ENCODE data around the gene RPS27A. TPM values are rescaled to one million over a fixed set of nuclear protein-coding genes. Genes with fewer than 3 reads are reported as not detected.
A peak's percentile ranks its signal among the peaks of the same experiment; 100 is the strongest.

Gene RPS27A
- total RNA-seq, 1 experiment from 2014 or later, result 1,330 TPM

- Histone ChIP-seq H3K9me3 (ENCODE audit: low read length) (no peaks in the 10 kb centered on the region), H2AFZ (ENCODE audit: low read length) (no peak overlapping the region), H3K79me2 (ENCODE audit: low read length) (no peaks in the 10 kb centered on the region), H3K27me3 (ENCODE audit: low read length) (no peaks in the 10 kb centered on the region), H3F3A (ENCODE audit: low read length, unreplicated experiment) (no peaks in the 10 kb centered on the region), H3K36me3 (ENCODE audit: low read depth, low read length) (no peaks in the 10 kb centered on the region; the same call in 1 of the 2 replicates), H3K4me3 (ENCODE audit: low read length) (no peak overlapping the region), H3K9ac (ENCODE audit: low read length) (no peak overlapping the region), H4K20me1 (ENCODE audit: low read length) (no peaks in the 10 kb centered on the region), H3K4me2 (ENCODE audit: low read length) (no peak overlapping the region), H3K4me1 (ENCODE audit: insufficient read depth, low read length) (no peaks in the 10 kb centered on the region), H3K9me2 (replicated peaks; ENCODE audit: low read length) (no peaks in the 10 kb centered on the region), H3K27ac (ENCODE audit: low read length) (no peak overlapping the region)
- TF ChIP-seq EZH2 (IDR thresholded peaks at IDR 0.05; ENCODE audit: low read length, unreplicated experiment) (no peak), EZH2phosphoT487 (IDR thresholded peaks at IDR 0.05; ENCODE audit: borderline replicate concordance, low read length) (no peak), CTCF (conservative IDR thresholded peaks at IDR 0.05; ENCODE audit: low read depth, low read length) (no peak)
- BruUV-seq (replicated peaks), result no TSS peak
- ATAC-seq, result no peak
- no peak for DNase-seq
- ChIA-PET CTCF (no interaction called here), POLR2A (ENCODE audit: unreplicated experiment) (no interaction called here)
- intact Hi-C loops (cut with micrococcal nuclease), result no loop called here
Observed at GRCh38 chr2:55204950-55205349, 27.5 kb upstream of the RPS27A start.

GRCh38 chr2:55213822-55214221, 18.7 kb upstream of the RPS27A start:
- no peak overlapping the region for H2AFZ ChIP-seq (ENCODE audit: low read length)
- H3K9me2 ChIP-seq (replicated peaks; ENCODE audit: low read length), result no peaks in the 10 kb centered on the region
- H3K4me2 ChIP-seq (ENCODE audit: low read length), result no peak overlapping the region
- H3F3A ChIP-seq (ENCODE audit: low read length, unreplicated experiment), result no peaks in the 10 kb centered on the region
- ATAC-seq, result no peak
- no peak overlapping the region for H3K4me3 ChIP-seq (ENCODE audit: low read length)
- H3K9ac ChIP-seq (ENCODE audit: low read length), result no peak overlapping the region
- ChIA-PET POLR2A (ENCODE audit: unreplicated experiment) (no interaction called here), CTCF (no interaction called here)
- H4K20me1 ChIP-seq (ENCODE audit: low read length), result no peaks in the 10 kb centered on the region
- intact Hi-C loops (cut with micrococcal nuclease), result no loop called here
- no peaks in the 10 kb centered on the region for H3K36me3 ChIP-seq (ENCODE audit: low read depth, low read length)
- DNase-seq, result no peak
- H3K27me3 ChIP-seq (ENCODE audit: low read length), result no peaks in the 10 kb centered on the region
- no peak overlapping the region for H3K27ac ChIP-seq (ENCODE audit: low read length)
- no TSS peak for BruUV-seq (replicated peaks)
- TF ChIP-seq CTCF (conservative IDR thresholded peaks at IDR 0.05; ENCODE audit: low read depth, low read length), result no peak
- no peak for TF ChIP-seq EZH2phosphoT487 (IDR thresholded peaks at IDR 0.05; ENCODE audit: borderline replicate concordance, low read length)
- TF ChIP-seq EZH2 (IDR thresholded peaks at IDR 0.05; ENCODE audit: low read length, unreplicated experiment), result no peak
- no peaks in the 10 kb centered on the region for H3K4me1 ChIP-seq (ENCODE audit: insufficient read depth, low read length)
- no peaks in the 10 kb centered on the region for H3K79me2 ChIP-seq (ENCODE audit: low read length)
- H3K9me3 ChIP-seq (ENCODE audit: low read length), result no peaks in the 10 kb centered on the region

GRCh38 chr2:55223958-55224760, 8.3 kb upstream of the RPS27A start:
- ATAC-seq, result no peak

More at GRCh38 chr2:55223958-55224760, 8.3 kb upstream of the RPS27A start:
- Histone ChIP-seq H3F3A (ENCODE audit: low read length, unreplicated experiment) (no peaks in the 10 kb centered on the region), H2AFZ (ENCODE audit: low read length) (peak overlapping the region; percentile 98; the same call in 1 of the 2 replicates), H3K9ac (ENCODE audit: low read length) (no peak overlapping the region), H3K4me1 (ENCODE audit: insufficient read depth, low read length) (peaks cover 4% of the 10 kb centered on the region; the same call in 1 of the 2 replicates), H4K20me1 (ENCODE audit: low read length) (no peaks in the 10 kb centered on the region), H3K36me3 (ENCODE audit: low read depth, low read length) (no peaks in the 10 kb centered on the region), H3K27ac (ENCODE audit: low read length) (no peak overlapping the region), H3K9me2 (replicated peaks; ENCODE audit: low read length) (no peaks in the 10 kb centered on the region), H3K4me2 (ENCODE audit: low read length) (peak overlapping the region; percentile 87; the same call in 1 of the 2 replicates), H3K4me3 (ENCODE audit: low read length) (peak overlapping the region; percentile 79; the same call in 1 of the 2 replicates), H3K79me2 (ENCODE audit: low read length) (peaks cover 8% of the 10 kb centered on the region), H3K9me3 (ENCODE audit: low read length) (no peaks in the 10 kb centered on the region), H3K27me3 (ENCODE audit: low read length) (no peaks in the 10 kb centered on the region)
- TSS peak; percentile 64 for BruUV-seq (replicated peaks)
- TF ChIP-seq EZH2phosphoT487 (IDR thresholded peaks at IDR 0.05; ENCODE audit: borderline replicate concordance, low read length), result no peak
- no peak for TF ChIP-seq CTCF (conservative IDR thresholded peaks at IDR 0.05; ENCODE audit: low read depth, low read length)
- intact Hi-C loops (cut with micrococcal nuclease), result no loop called here
- CTCF ChIA-PET, result interaction anchor here (0.6 kb wide), 1 partner anchor 41 kb away, joined by 6 read pairs; no protein-coding TSS in a partner anchor
- POLR2A ChIA-PET (ENCODE audit: unreplicated experiment), result interaction anchor here (0.6 kb wide), 1 partner anchor 129 kb away, joined by 6 read pairs; no protein-coding TSS in a partner anchor
- DNase-seq, result no peak
